Right lobe of liver (tissue), 6 donors: Measurements from ENCODE around the gene FLNB. TPM values are rescaled to one million over a fixed set of nuclear protein-coding genes. Genes with fewer than 3 reads are reported as not detected.

Experiments used
- ATAC-seq, 4 donors: fragments of 200-7000 bp; cut with Tn5 transposase; one replicate each; pipeline ENCODE4 v1.9.1; 2020; ENCODE audit warnings: mild to moderate bottlenecking in 4 of 4, moderate library complexity in 4 of 4
- DNase-seq, 3 donors: peaks; one replicate each; pipeline ENCODE4 v3.0.0-alpha.2; 2020
- H3K27ac ChIP-seq, 3 donors: fragments of 200-600 bp; one replicate each; pipeline ENCODE4 v1.8.0; 2022
- H3K27me3 ChIP-seq, 2 donors: fragments of 200-600 bp; one replicate each; pipeline ENCODE4 v1.8.0; 2022
- H3K36me3 ChIP-seq, 4 donors: fragments of 200-600 bp; sonication (generic) in 1 of 4; one replicate each; pipeline versions ENCODE4 v1.5.1 to v1.8.0; 2017 to 2022; ENCODE audit warnings: control low read depth in 1 of 4
- H3K4me1 ChIP-seq, 4 donors: fragments of 200-600 bp; sonication (generic) in 1 of 4; one replicate each; pipeline versions ENCODE4 v1.5.1 to v1.8.0; 2017 to 2022; ENCODE audit warnings: control low read depth in 1 of 4
- H3K4me3 ChIP-seq, 3 donors: fragments of 200-600 bp; one replicate each; pipeline ENCODE4 v1.8.0; 2022
- H3K9me3 ChIP-seq, 4 donors: fragments of 200-600 bp; sonication (generic) in 1 of 4; one replicate each; pipeline versions ENCODE4 v1.5.1 to v1.8.0; 2017 to 2022; ENCODE audit warnings: control low read depth in 1 of 4
- CTCF ChIP-seq, 4 donors: fragments of 200-600 bp in 3 of 4; fragments of 450-650 bp in 1 of 4; IDR thresholded peaks; one replicate each; pipeline versions ENCODE4 v1.5.1 to v1.8.0; 2016 to 2022; ENCODE audit warnings: antibody characterized with exemption in 4 of 4, mild to moderate bottlenecking in 2 of 4
- POLR2A ChIP-seq: fragments of 450-650 bp; IDR thresholded peaks from one replicate; pipeline ENCODE4 v1.6.1; 2017; ENCODE audit warnings: antibody characterized with exemption, mild to moderate bottlenecking
- WGBS: methylation state at CpG from one replicate; pipeline ENCODE4 v1.1.6; 2018; ENCODE audit warnings: low coverage, low lambda C conversion rate; ENCODE audit not compliant: insufficient coverage; ENCODE audit errors: missing lambda C conversion rate; 5-methylcytosine and 5-hydroxymethylcytosine counted together
- intact Hi-C, 2 donors: fragments of 100-400 bp; cut with DNase I; formaldehyde crosslinking; loops; one replicate each; pipeline versions ENCODE4 v1.11.2 to v1.14.1; 2022
- total RNA-seq, 6 experiments: library from RNA; depleted of rRNA in 2 of 6; stranded (reverse); fragments of >200 nt in 2 of 6; fragmentation: NEBNext Ultra II Directional in 3 of 6; extraction: Animal tissue kit (Norgen Biotek cat#: 25700) in 3 of 6; gene quantifications; one replicate each; pipeline versions ENCODE4 v1.1.0 to v1.2.4, GENCODE V29; 2016 to 2023
- donor health status: DM: no; HTN: yes; CAD: no.
- donor health status: DM: no; HTN: no; CAD: no.
- donor health status: DM: no; HTN: no; CAD: no.
- donor health status: DM: no; HTN: yes; CAD: no.
- donor health status: DM: no; HTN: yes; CAD: no.

Gene FLNB
- total RNA-seq, 6 experiments from 2014 or later = 48.4 to 109 (median 97.8) TPM

- 90% methylated on average over 4 of the region's 5 CpGs for WGBS
- no peak for ATAC-seq
- peaks cover 0 to 30% (median 14%) of the 10 kb centered on the region in 4 donors for H3K4me1 ChIP-seq
- H3K27me3 ChIP-seq = no peaks in the 10 kb centered on the region
- TF ChIP-seq POLR2A (no peak), CTCF (IDR thresholded peaks at IDR 0.05) (no peak)
- no peak overlapping the region for H3K4me3 ChIP-seq
- H3K9me3 ChIP-seq = no peaks in the 10 kb centered on the region
- no peak for DNase-seq
- no peak overlapping the region for H3K27ac ChIP-seq
- intact Hi-C loops = loop anchor here (10.0 kb wide), 2 partner anchors 55 kb away; no protein-coding TSS in a partner anchor
- H3K36me3 ChIP-seq = peaks cover 11 to 63% (median 29%) of the 10 kb centered on the region in 4 donors
These were observed 101.5 kb downstream of the FLNB start for GRCh38 chr3:58109752-58110151.

- no peak overlapping the region for H3K4me3 ChIP-seq
- peaks cover 0 to 31% (median 14%) of the 10 kb centered on the region in 4 donors for H3K4me1 ChIP-seq
- H3K27me3 ChIP-seq = no peaks in the 10 kb centered on the region
- H3K9me3 ChIP-seq = no peaks in the 10 kb centered on the region
- no peak for TF ChIP-seq CTCF (IDR thresholded peaks at IDR 0.05)
- no peak for TF ChIP-seq POLR2A
- peak in 2 of 3 donors; percentile 25 to 72 for DNase-seq
- peak overlapping the region; percentile 22 to 81 (median 59) for H3K27ac ChIP-seq
- intact Hi-C loops = loop anchor here in 1 of 2 donors (10.0 kb wide), 1 partner anchor 53 kb away; no protein-coding TSS in a partner anchor
- 39% methylated on average over 10 of the region's 11 CpGs for WGBS
- ATAC-seq = peak; percentile 79 to 89 (median 84)
- H3K36me3 ChIP-seq = peaks cover 9 to 53% (median 25%) of the 10 kb centered on the region in 4 donors
These were observed 103.4 kb downstream of the FLNB start for GRCh38 chr3:58111513-58112184.

- DNase-seq = no peak
- Histone ChIP-seq H3K9me3 (no peaks in the 10 kb centered on the region), H3K27me3 (no peaks in the 10 kb centered on the region), H3K36me3 (peaks cover 5 to 50% (median 25%) of the 10 kb centered on the region in 4 donors), H3K4me3 (no peak overlapping the region), H3K27ac (peak overlapping the region; percentile 22 to 81 (median 59)), H3K4me1 (peaks cover 0 to 35% (median 15%) of the 10 kb centered on the region in 4 donors)
- WGBS = 67% methylated on average over 2 of the region's 6 CpGs
- ATAC-seq = no peak
- TF ChIP-seq POLR2A (no peak), CTCF (IDR thresholded peaks at IDR 0.05) (no peak)
- intact Hi-C loops = loop anchor here in 1 of 2 donors (10.0 kb wide), 1 partner anchor 53 kb away; no protein-coding TSS in a partner anchor
These were observed 103.9 kb downstream of the FLNB start for GRCh38 chr3:58112185-58112535.

GRCh38 chr3:58115175-58115574, 107.0 kb downstream of the FLNB start:
- Histone ChIP-seq H3K36me3 (peaks cover 0 to 41% (median 18%) of the 10 kb centered on the region in 4 donors), H3K4me3 (no peak overlapping the region), H3K27me3 (no peaks in the 10 kb centered on the region), H3K27ac (no peak overlapping the region), H3K9me3 (no peaks in the 10 kb centered on the region), H3K4me1 (peaks cover 0 to 55% (median 27%) of the 10 kb centered on the region in 4 donors)
- TF ChIP-seq CTCF (IDR thresholded peaks at IDR 0.05) (no peak), POLR2A (no peak)
- ATAC-seq (no peak), DNase-seq (no peak)
- WGBS = 79% methylated on average over 6 of the region's 6 CpGs
- intact Hi-C loops = loop anchor here in 1 of 2 donors (10.0 kb wide), 1 partner anchor 50 kb away; no protein-coding TSS in a partner anchor
